Measurements from ENCODE around the gene RRP7A. TPM values are rescaled to one million over a fixed set of nuclear protein-coding genes. Genes with fewer than 3 reads are reported as not detected.
A peak's percentile ranks its signal among the peaks of the same experiment; 100 is the strongest.
"Not testable (repeated sequence)": the region's sequence is repeated elsewhere in the genome, so short reads cannot be mapped to it uniquely, and the experiment has no call there.

RRP7A gene
- total and polyA plus RNA-seq, 2 donors (not counting 1 experiment from before 2014, with no cell fraction given), result 18.3 to 98.5 TPM

GRCh38 chr22:42536166-42536565 lies 16.6 kb upstream of the RRP7A start:
- Histone ChIP-seq H3K4me2 (replicated peaks; ENCODE audit: low read depth, low read length, poor library complexity, severe bottlenecking) (peak overlapping the region; percentile 59), H3K27ac (ENCODE audit: low read length in 2 of 2) (peak overlapping the region in 1 of 2 donors; percentile 75), H4K20me1 (ENCODE audit: control insufficient read depth, insufficient read depth, low read length, poor library complexity, severe bottlenecking) (no peaks in the 10 kb centered on the region), H3K79me2 (ENCODE audit: control insufficient read depth, insufficient read depth, low read length) (no peaks in the 10 kb centered on the region), H3K36me3 (replicated peaks in 1 of 2; ENCODE audit: control extremely low read depth in 1 of 2, control insufficient read depth in 1 of 2, extremely low read depth in 1 of 2, insufficient read depth in 2 of 2, low read length in 1 of 2) (no peaks in the 10 kb centered on the region), H3K9me3 (ENCODE audit: control extremely low read depth in 1 of 3, control insufficient read depth in 2 of 3, insufficient read depth in 1 of 3, low read length in 2 of 3) (no peaks in the 10 kb centered on the region), H2AFZ (ENCODE audit: insufficient read depth, low read depth, low read length, poor library complexity, severe bottlenecking) (no peak overlapping the region), H3K4me1 (ENCODE audit: control insufficient read depth in 2 of 2, insufficient read depth in 2 of 2, low read length in 2 of 2) (peaks cover 44 to 76% of the 10 kb centered on the region in 2 donors), H3K4me3 (ENCODE audit: control extremely low read depth in 1 of 5, extremely low read depth in 1 of 5, insufficient read depth in 1 of 5, low read depth in 2 of 5, low read length in 4 of 5) (peak overlapping the region in 1 of 5 experiments; percentile 20), H3K27me3 (replicated peaks in 1 of 4; ENCODE audit: control extremely low read depth in 1 of 4, control insufficient read depth in 3 of 4, insufficient read depth in 4 of 4, low read length in 3 of 4) (no peaks in the 10 kb centered on the region), H3K9ac (ENCODE audit: low read length) (no peak overlapping the region)
- ChIA-PET CTCF (interaction anchor here (1.2 to 6.6 kb wide), 2 partner anchors 14 to 98 kb away, joined by 3 to 59 read pairs; no protein-coding TSS in a partner anchor), POLR2A (interaction anchor here (0.6 to 2.4 kb wide), 4 partner anchors 12 to 139 kb away, joined by 3 to 10 read pairs (median 4); partner anchors contain the start of gene POLDIP3)
- no peak for DNase-seq
- TF ChIP-seq EZH2 (IDR thresholded peaks at IDR 0.05; ENCODE audit: borderline replicate concordance, insufficient read depth, low read depth, low read length, poor library complexity, severe bottlenecking) (no peak), CTCF (IDR thresholded peaks at IDR 0.05) (no peak)
- H3K4me3 Mint-ChIP-seq, result peak overlapping the region; percentile 72
- peak overlapping the region; percentile 85 for H3K27ac Mint-ChIP-seq
- peaks cover 70% of the 10 kb centered on the region for H3K4me1 Mint-ChIP-seq
- H3K27me3 Mint-ChIP-seq, result no peaks in the 10 kb centered on the region
- intact Hi-C loops (cut with micrococcal nuclease), result no loop called here
- WGBS (ENCODE audit: insufficient coverage), result 91% methylated on average over 7 of the region's 7 CpGs
- no peaks in the 10 kb centered on the region for H3K9me3 Mint-ChIP-seq (ENCODE audit: insufficient read depth)
- no peak for ATAC-seq (ENCODE audit: low read depth)

- H3K36me3 ChIP-seq (replicated peaks in 1 of 2; ENCODE audit: control extremely low read depth in 1 of 2, control insufficient read depth in 1 of 2, extremely low read depth in 1 of 2, insufficient read depth in 2 of 2, low read length in 1 of 2); H3K27ac ChIP-seq (ENCODE audit: low read length in 2 of 2); H3K9me3 ChIP-seq (ENCODE audit: control extremely low read depth in 1 of 3, control insufficient read depth in 2 of 3, insufficient read depth in 1 of 3, low read length in 2 of 3); H3K9ac ChIP-seq (ENCODE audit: low read length); intact Hi-C loops (cut with micrococcal nuclease); H2AFZ ChIP-seq (ENCODE audit: insufficient read depth, low read depth, low read length, poor library complexity, severe bottlenecking); H3K4me3 ChIP-seq (ENCODE audit: control extremely low read depth in 1 of 5, extremely low read depth in 1 of 5, insufficient read depth in 1 of 5, low read depth in 2 of 5, low read length in 4 of 5); H3K27me3 Mint-ChIP-seq; H3K4me2 ChIP-seq (replicated peaks; ENCODE audit: low read depth, low read length, poor library complexity, severe bottlenecking); DNase-seq; H3K27me3 ChIP-seq (replicated peaks in 1 of 4; ENCODE audit: control extremely low read depth in 1 of 4, control insufficient read depth in 3 of 4, insufficient read depth in 4 of 4, low read length in 3 of 4); H3K9me3 Mint-ChIP-seq (ENCODE audit: insufficient read depth); H4K20me1 ChIP-seq (ENCODE audit: control insufficient read depth, insufficient read depth, low read length, poor library complexity, severe bottlenecking); H3K79me2 ChIP-seq (ENCODE audit: control insufficient read depth, insufficient read depth, low read length); ATAC-seq (ENCODE audit: low read depth): not testable (repeated sequence)
- peaks cover 66% of the 10 kb centered on the region for H3K4me1 Mint-ChIP-seq
- H3K27ac Mint-ChIP-seq, result peak overlapping the region; percentile 70
- H3K4me1 ChIP-seq (ENCODE audit: control insufficient read depth in 2 of 2, insufficient read depth in 2 of 2, low read length in 2 of 2), result peaks cover 44 to 76% of the 10 kb centered on the region in 2 donors
- H3K4me3 Mint-ChIP-seq, result peak overlapping the region; percentile 72
- no CpG with 5 or more reads among the region's 14 CpGs for WGBS (ENCODE audit: insufficient coverage)
- POLR2A ChIA-PET, result interaction anchor here (2.2 kb wide), 1 partner anchor 15 kb away, joined by 20 read pairs; no protein-coding TSS in a partner anchor
- CTCF ChIA-PET, result interaction anchor here (6.0 to 6.6 kb wide), 2 partner anchors 13 to 15 kb away, joined by 59 to 86 read pairs; no protein-coding TSS in a partner anchor
These were observed 15.6 kb upstream of the RRP7A start for GRCh38 chr22:42535082-42535731.

All from B cell (primary cell).